ENCODE data around the gene MAG. TPM values are rescaled to one million over a fixed set of nuclear protein-coding genes. Genes with fewer than 3 reads are reported as not detected.

The MAG gene
- total and polyA plus RNA-seq, 2 of the 8 experiments (the other 6 are each of a cell fraction or from before 2014, with no cell fraction given): 0.20 to 1.3 TPM

- TF ChIP-seq, protein P1, sequence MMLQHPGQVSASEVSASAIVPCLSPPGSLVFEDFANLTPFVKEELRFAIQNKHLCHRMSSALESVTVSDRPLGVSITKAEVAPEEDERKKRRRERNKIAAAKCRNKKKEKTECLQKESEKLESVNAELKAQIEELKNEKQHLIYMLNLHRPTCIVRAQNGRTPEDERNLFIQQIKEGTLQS (IDR thresholded peaks at IDR 0.05; ENCODE audit: insufficient read depth, low read depth, low read length): no peak
- TF ChIP-seq RXRA (IDR thresholded peaks at IDR 0.05; ENCODE audit: insufficient read depth, low read depth, low read length) (no peak), BCL11A (IDR thresholded peaks at IDR 0.05; ENCODE audit: low read depth in 2 of 2, low read length in 2 of 2) (no peak), KDM4A (IDR thresholded peaks at IDR 0.05; ENCODE audit: low read depth, low read length, severe bottlenecking) (no peak), HDAC6 (IDR thresholded peaks at IDR 0.05; ENCODE audit: low read depth, low read length) (no peak), TBP (IDR thresholded peaks at IDR 0.05; ENCODE audit: low read depth, low read length) (no peak), CBX8 (IDR thresholded peaks at IDR 0.05; ENCODE audit: borderline replicate concordance, low read depth, low read length) (no peak)
- TF ChIP-seq, protein P2, sequence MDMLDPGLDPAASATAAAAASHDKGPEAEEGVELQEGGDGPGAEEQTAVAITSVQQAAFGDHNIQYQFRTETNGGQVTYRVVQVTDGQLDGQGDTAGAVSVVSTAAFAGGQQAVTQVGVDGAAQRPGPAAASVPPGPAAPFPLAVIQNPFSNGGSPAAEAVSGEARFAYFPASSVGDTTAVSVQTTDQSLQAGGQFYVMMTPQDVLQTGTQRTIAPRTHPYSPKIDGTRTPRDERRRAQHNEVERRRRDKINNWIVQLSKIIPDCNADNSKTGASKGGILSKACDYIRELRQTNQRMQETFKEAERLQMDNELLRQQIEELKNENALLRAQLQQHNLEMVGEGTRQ (IDR thresholded peaks at IDR 0.05; ENCODE audit: low read length): no peak
- Histone ChIP-seq H3K79me2 (ENCODE audit: control insufficient read depth in 1 of 2, insufficient read depth in 2 of 2, low read length in 2 of 2) (no peaks in the 10 kb centered on the region), H3K4ac (replicated peaks; ENCODE audit: insufficient read length, low read depth, low read length) (no peak overlapping the region), H3K27me3 (replicated peaks in 1 of 4; ENCODE audit: control insufficient read depth in 3 of 4, extremely low read depth in 1 of 4, insufficient read depth in 3 of 4, low read length in 3 of 4) (no peaks in the 10 kb centered on the region), H2BK20ac (ENCODE audit: low read length) (no peak overlapping the region), H2BK5ac (ENCODE audit: low read depth, low read length) (no peak overlapping the region), H2AFZ (ENCODE audit: low read length) (peak overlapping the region; percentile 61), H3K9ac (replicated peaks in 1 of 4; ENCODE audit: extremely low read depth in 1 of 4, low read depth in 3 of 4, low read length in 3 of 4) (no peak overlapping the region; a peak in 1 of 7 replicates), H4K5ac (ENCODE audit: insufficient read length, low read depth, low read length) (no peak overlapping the region), H2BK12ac (ENCODE audit: low read depth, low read length) (0 out of 2 replicates have a peak overlapping the region, but pooled peaks have one; percentile 87), H3K4me1 (replicated peaks in 1 of 4; ENCODE audit: control insufficient read depth in 3 of 4, insufficient read depth in 4 of 4, low read length in 3 of 4) (peaks cover 0 to 7% (median 5%) of the 10 kb centered on the region in 4 experiments; a peak in 5 of 7 replicates), H3K27ac (ENCODE audit: low read depth, low read length) (no peak overlapping the region), H3K79me1 (ENCODE audit: low read depth, low read length) (no peaks in the 10 kb centered on the region), H4K8ac (ENCODE audit: extremely low read depth, insufficient read depth, low read length) (no peak overlapping the region), H3K9me3 (ENCODE audit: insufficient read depth in 2 of 2, low read depth in 1 of 2, low read length in 1 of 2) (no peaks in the 10 kb centered on the region), H3K23me2 (ENCODE audit: low read depth, low read length) (no peaks in the 10 kb centered on the region), H3K18ac (ENCODE audit: extremely low read depth, low read length) (no peak overlapping the region), H2BK15ac (ENCODE audit: low read length) (0 out of 2 replicates have a peak overlapping the region, but pooled peaks have one; percentile 31), H2AK5ac (ENCODE audit: low read depth, low read length) (0 out of 2 replicates have a peak overlapping the region, but pooled peaks have one; percentile 53), H3K14ac (ENCODE audit: insufficient read length) (no peak overlapping the region), H3K23ac (ENCODE audit: insufficient read length) (no peak overlapping the region), H3K56ac (replicated peaks; ENCODE audit: insufficient read length, low read depth, low read length) (no peak overlapping the region), H3K4me2 (ENCODE audit: insufficient read depth in 1 of 2, low read depth in 2 of 2, low read length in 2 of 2) (peak overlapping the region; percentile 9 to 24; a peak in 2 of 4 replicates), H2BK120ac (replicated peaks; ENCODE audit: low read depth, low read length) (no peak overlapping the region), H3K36me3 (ENCODE audit: control insufficient read depth in 2 of 4, insufficient read depth in 4 of 4, low read length in 3 of 4) (no peaks in the 10 kb centered on the region), H3K4me3 (ENCODE audit: extremely low read depth in 1 of 4, insufficient read depth in 2 of 4, low read depth in 3 of 4, low read length in 4 of 4) (no peak overlapping the region), H4K20me1 (replicated peaks in 1 of 2; ENCODE audit: control insufficient read depth in 1 of 2, insufficient read depth in 2 of 2, low read length in 2 of 2) (no peaks in the 10 kb centered on the region), H4K91ac (replicated peaks; ENCODE audit: insufficient read length, low read length) (no peak overlapping the region)
- DNase-seq (ENCODE audit: low read depth in 1 of 2, low spot score in 2 of 2): no peak
- no peak for FAIRE-seq
- 44% methylated on average over 1 of the region's 1 CpG; no CpG with 5 or more reads in 1 of the 2 experiments for WGBS, 2 experiments (ENCODE audit: extremely low coverage in 1 of 2, insufficient coverage in 1 of 2, insufficient read length in 1 of 2, insufficient replicate concordance in 2 of 2, low coverage in 1 of 2, low lambda C conversion rate in 2 of 2, missing lambda C conversion rate in 1 of 2)
- ChIA-PET CTCF (ENCODE audit: partially characterized antibody) (interaction anchor here (0.6 to 1.5 kb wide), 3 partner anchors 53 to 210 kb away, joined by 3 to 6 read pairs (median 4); partner anchors contain the start of gene LGI4), POLR2A (ENCODE audit: partially characterized antibody) (interaction anchor here (0.5 to 1.8 kb wide), 5 partner anchors 9 to 611 kb away, joined by 3 to 8 read pairs (median 4); no protein-coding TSS in a partner anchor)
These were observed 6.9 kb upstream of the MAG start for GRCh38 chr19:35285095-35285449.

All from H1 (cell line).